Subcutaneous adipose tissue (tissue), 4 donors: Measurements from ENCODE around the gene RNU1-1. TPM values are rescaled to one million over a fixed set of nuclear protein-coding genes. Genes with fewer than 3 reads are reported as not detected.
"Not testable (repeated sequence)": the region's sequence is repeated elsewhere in the genome, so short reads cannot be mapped to it uniquely, and the experiment has no call there.

ENCODE experiments used
- CTCF ChIP-seq: fragments of 450-650 bp; IDR thresholded peaks from one replicate; pipeline ENCODE4 v1.5.1; 2016; ENCODE audit warnings: low read depth, mild to moderate bottlenecking, control low read depth, antibody characterized with exemption, moderate library complexity
- total RNA-seq, 4 donors: library from RNA; depleted of rRNA; stranded (reverse); fragments of >200 nt; gene quantifications; one replicate each; pipeline ENCODE4 v1.1.0, GENCODE V29; 2016

Gene RNU1-1
- under 1 TPM; under 0.01 TPM for total RNA-seq

- not testable (repeated sequence) for TF ChIP-seq CTCF
These were observed at the start of gene RNU1-1 for GRCh38 chr1:16514107-16515055. TSS of gene RNU1-1 (minus strand) at chr1:16514285.

- TF ChIP-seq CTCF, result no peak
These were observed 7.2 kb upstream of the RNU1-1 start for GRCh38 chr1:16521288-16521583.

- TF ChIP-seq CTCF, result no peak
These were observed 10.6 kb downstream of the RNU1-1 start for GRCh38 chr1:16503494-16503893.

GRCh38 chr1:16498573-16499413 lies 15.3 kb downstream of the RNU1-1 start:
- no peak for TF ChIP-seq CTCF

- no peak for TF ChIP-seq CTCF
These were observed 22.9 kb downstream of the RNU1-1 start for GRCh38 chr1:16491056-16491675.

GRCh38 chr1:16484931-16485330 lies 29.2 kb downstream of the RNU1-1 start:
- TF ChIP-seq CTCF, result no peak

- no peak for TF ChIP-seq CTCF
These were observed 29.6 kb downstream of the RNU1-1 start for GRCh38 chr1:16484501-16484835.
